G401 (cell line): ENCODE results near the gene GMDS. TPM values are rescaled to one million over a fixed set of nuclear protein-coding genes. Genes with fewer than 3 reads are reported as not detected.

Experiments used
- DNase-seq: peaks from one replicate; pipeline ENCODE4 v3.0.0-alpha.2; 2015; ENCODE audit warnings: low spot score
- in situ Hi-C: cut with HindIII; loops from 2 replicates; pipeline ENCODE4 v1.10.0; 2016; ENCODE audit warnings: low sequenced_read_pairs, mixed read lengths
- total RNA-seq: library from RNA; depleted of rRNA; stranded (reverse); fragments of >200 nt; shearing (Covaris generic); gene quantifications from 2 replicates; pipeline ENCODE4 v1.2.3, GENCODE V29; 2014

GMDS gene
- total RNA-seq, 1 experiment from 2014 or later = 5.8 TPM

- in situ Hi-C loops = no loop called here
- DNase-seq = no peak
Observed at GRCh38 chr6:1817033-1817761, 428.2 kb downstream of the GMDS start.

- in situ Hi-C loops = no loop called here
- DNase-seq = no peak
Observed at GRCh38 chr6:1815827-1816452, 429.5 kb downstream of the GMDS start.

- DNase-seq = no peak
- in situ Hi-C loops = no loop called here
Observed at GRCh38 chr6:1814279-1814678, 431.1 kb downstream of the GMDS start.

- DNase-seq = no peak
- in situ Hi-C loops = no loop called here
Observed at GRCh38 chr6:1812487-1812886, 432.9 kb downstream of the GMDS start.

- no peak for DNase-seq
Observed at GRCh38 chr6:1812034-1812433, 433.4 kb downstream of the GMDS start.

GRCh38 chr6:1810880-1811279 is 434.5 kb downstream of the GMDS start:
- in situ Hi-C loops = no loop called here
- DNase-seq = no peak

More at GRCh38 chr6:1812034-1812433, 433.4 kb downstream of the GMDS start:
- in situ Hi-C loops = no loop called here

GRCh38 chr6:1809291-1809988 is 436.0 kb downstream of the GMDS start:
- in situ Hi-C loops = no loop called here

GRCh38 chr6:1806935-1807334 is 438.5 kb downstream of the GMDS start:
- in situ Hi-C loops = no loop called here
- DNase-seq = no peak

More at GRCh38 chr6:1809291-1809988, 436.0 kb downstream of the GMDS start:
- no peak for DNase-seq

GRCh38 chr6:1802491-1803395 is 442.7 kb downstream of the GMDS start:
- in situ Hi-C loops = no loop called here

GRCh38 chr6:1801401-1801800 is 444.0 kb downstream of the GMDS start:
- in situ Hi-C loops = no loop called here
- no peak for DNase-seq

More at GRCh38 chr6:1802491-1803395, 442.7 kb downstream of the GMDS start:
- DNase-seq = no peak

- no peak for DNase-seq
- in situ Hi-C loops = no loop called here
Observed at GRCh38 chr6:1800845-1801244, 444.6 kb downstream of the GMDS start.

GRCh38 chr6:1798965-1799325 is 446.5 kb downstream of the GMDS start:
- DNase-seq = no peak
- in situ Hi-C loops = no loop called here

GRCh38 chr6:1798303-1798964 is 447.0 kb downstream of the GMDS start:
- DNase-seq = peak; percentile 7
- in situ Hi-C loops = no loop called here

GRCh38 chr6:1797801-1798200 is 447.6 kb downstream of the GMDS start:
- in situ Hi-C loops = no loop called here
- no peak for DNase-seq

GRCh38 chr6:1796706-1797529 is 448.5 kb downstream of the GMDS start:
- in situ Hi-C loops = no loop called here

GRCh38 chr6:1795910-1796309 is 449.5 kb downstream of the GMDS start:
- no peak for DNase-seq

More at GRCh38 chr6:1796706-1797529, 448.5 kb downstream of the GMDS start:
- DNase-seq = no peak

GRCh38 chr6:1792989-1793388 is 452.4 kb downstream of the GMDS start:
- in situ Hi-C loops = no loop called here
- DNase-seq = no peak

More at GRCh38 chr6:1795910-1796309, 449.5 kb downstream of the GMDS start:
- in situ Hi-C loops = no loop called here

- no peak for DNase-seq
Observed at GRCh38 chr6:1790684-1791083, 454.7 kb downstream of the GMDS start.

More at GRCh38 chr6:1790684-1791083, 454.7 kb downstream of the GMDS start:
- in situ Hi-C loops = no loop called here
